A673 (cell line): ENCODE data around the gene DDIAS. TPM values are rescaled to one million over a fixed set of nuclear protein-coding genes. Genes with fewer than 3 reads are reported as not detected.
A peak's percentile ranks its signal among the peaks of the same experiment; 100 is the strongest.
"Not testable (repeated sequence)": the region's sequence is repeated elsewhere in the genome, so short reads cannot be mapped to it uniquely, and the experiment has no call there.

Experiments
- Bru-seq: library from RNA; stranded (reverse); fragments of 400-500 nt; gene quantifications from one replicate; lab custom pipeline; 2021; lab: Mats Ljungman, UMichigan
- BruChase-seq, 2 experiments: library from RNA; stranded (reverse); fragments of 400-500 nt; gene quantifications; one replicate each; lab custom pipeline; 2021; lab: Mats Ljungman, UMichigan
- BruUV-seq: library from RNA; stranded (reverse); fragments of 400-500 nt; replicated peaks from 2 replicates; lab custom pipeline; 2021; lab: Mats Ljungman, UMichigan
- CTCF ChIA-PET: fragments of 300-600 bp; sonication (Branson Sonifier 250); formaldehyde crosslinking; loops from one replicate; lab custom pipeline; 2022; ENCODE audit warnings: antibody characterized with exemption; lab: Charles Lee
- POLR2A ChIA-PET: fragments of 300-600 bp; sonication (Branson Sonifier 250); formaldehyde crosslinking; loops from one replicate; lab custom pipeline; 2022; ENCODE audit warnings: antibody characterized with exemption; ENCODE audit not compliant: low non-redundant PET; lab: Charles Lee
- DNase-seq: peaks from one replicate; pipeline ENCODE4 v3.0.0-alpha.2; 2015; ENCODE audit warnings: low spot score
- H3K27ac ChIP-seq: fragments of 200-600 bp; sonication (generic); 2 replicates; pipeline ENCODE4 v1.5.1; 2016; ENCODE audit warnings: mixed run types, low read depth, mild to moderate bottlenecking, mixed read lengths, antibody characterized with exemption, low read length; ENCODE audit not compliant: poor library complexity, severe bottlenecking
- H3K27me3 ChIP-seq: fragments of 200-600 bp; sonication (generic); replicated peaks from 2 replicates; pipeline ENCODE4 v1.6.1; 2017; ENCODE audit warnings: mixed run types, low read depth, mild to moderate bottlenecking, mixed read lengths, antibody characterized with exemption, low read length; ENCODE audit not compliant: insufficient read depth, poor library complexity
- H3K36me3 ChIP-seq: fragments of 200-600 bp; sonication (generic); 2 replicates; pipeline ENCODE4 v1.6.1; 2016; ENCODE audit warnings: mixed run types, mild to moderate bottlenecking, mixed read lengths, antibody characterized with exemption, low read length; ENCODE audit not compliant: insufficient read depth, poor library complexity, severe bottlenecking
- H3K4me1 ChIP-seq: fragments of 200-600 bp; sonication (generic); 2 replicates; pipeline ENCODE4 v1.6.1; 2017; ENCODE audit warnings: mixed run types, mild to moderate bottlenecking, mixed read lengths, antibody characterized with exemption, low read length; ENCODE audit not compliant: insufficient read depth, poor library complexity, severe bottlenecking
- H3K4me3 ChIP-seq: fragments of 200-600 bp; sonication (generic); 2 replicates; pipeline ENCODE4 v1.5.1; 2016; ENCODE audit warnings: low read depth, mixed run types, mild to moderate bottlenecking, mixed read lengths, low read length; ENCODE audit not compliant: poor library complexity, severe bottlenecking
- H3K9me3 ChIP-seq: fragments of 200-600 bp; sonication (generic); 2 replicates; pipeline ENCODE4 v1.6.1; 2016; ENCODE audit warnings: mixed run types, low read depth, mild to moderate bottlenecking, mixed read lengths, antibody characterized with exemption, low read length; ENCODE audit not compliant: poor library complexity, severe bottlenecking
- EZH2 ChIP-seq: fragments of 200-600 bp; sonication (generic); IDR thresholded peaks from 2 replicates; pipeline ENCODE4 v1.6.1; 2017; ENCODE audit warnings: borderline replicate concordance, low read depth, mild to moderate bottlenecking, mixed read lengths, antibody characterized with exemption, low read length; ENCODE audit not compliant: poor library complexity, severe bottlenecking
- intact Hi-C: fragments of 100-400 bp; cut with micrococcal nuclease; formaldehyde crosslinking; loops from one replicate; pipeline ENCODE4 v1.10.0; 2022; ENCODE audit not compliant: unreplicated experiment
- long read RNA-seq: library from polyadenylated mRNA; stranded (forward); transcript quantifications from one replicate; pipeline ENCODE4 v2.0.0, GENCODE V29; 2022
- total RNA-seq: library from RNA; stranded (reverse); gene quantifications from 2 replicates; pipeline ENCODE4 v1.2.3, GENCODE V29; 2021
- TF ChIP-seq, protein P1 (sequence below): fragments of 300-800, 200-600 bp; sonication (generic); conservative IDR thresholded peaks from 2 replicates; pipeline ENCODE4 v1.5.1; 2017; ENCODE audit warnings: low read depth, mild to moderate bottlenecking, antibody characterized with exemption, low read length, moderate library complexity, mixed read lengths

Gene DDIAS, protein sequence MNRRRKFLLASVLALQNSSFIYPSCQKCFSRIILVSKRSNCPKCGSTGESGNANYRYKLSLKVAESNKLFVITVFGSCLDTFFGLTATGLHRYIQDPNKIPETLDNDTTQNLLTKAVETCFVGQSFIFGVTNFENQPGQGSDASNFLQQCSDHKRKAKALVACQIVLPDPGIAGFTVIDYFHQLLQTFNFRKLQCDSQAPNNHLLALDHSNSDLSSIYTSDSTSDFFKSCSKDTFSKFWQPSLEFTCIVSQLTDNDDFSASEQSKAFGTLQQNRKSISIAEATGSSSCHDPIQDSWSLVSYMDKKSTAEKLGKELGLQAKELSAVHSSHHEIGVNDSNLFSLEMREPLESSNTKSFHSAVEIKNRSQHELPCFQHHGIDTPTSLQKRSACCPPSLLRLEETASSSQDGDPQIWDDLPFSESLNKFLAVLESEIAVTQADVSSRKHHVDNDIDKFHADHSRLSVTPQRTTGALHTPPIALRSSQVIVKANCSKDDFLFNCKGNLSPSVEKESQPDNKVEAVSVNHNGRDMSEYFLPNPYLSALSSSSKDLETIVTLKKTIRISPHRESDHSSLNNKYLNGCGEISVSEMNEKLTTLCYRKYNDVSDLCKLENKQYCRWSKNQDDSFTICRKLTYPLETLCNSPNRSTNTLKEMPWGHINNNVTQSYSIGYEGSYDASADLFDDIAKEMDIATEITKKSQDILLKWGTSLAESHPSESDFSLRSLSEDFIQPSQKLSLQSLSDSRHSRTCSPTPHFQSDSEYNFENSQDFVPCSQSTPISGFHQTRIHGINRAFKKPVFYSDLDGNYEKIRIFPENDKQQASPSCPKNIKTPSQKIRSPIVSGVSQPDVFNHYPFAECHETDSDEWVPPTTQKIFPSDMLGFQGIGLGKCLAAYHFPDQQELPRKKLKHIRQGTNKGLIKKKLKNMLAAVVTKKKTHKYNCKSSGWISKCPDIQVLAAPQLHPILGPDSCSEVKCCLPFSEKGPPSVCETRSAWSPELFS
- 32.1 and 41.5 TPM in 2 replicates for total RNA-seq
- Bru-seq, nascent RNA: percentile 84 among the genes with signal in this experiment
- BruChase-seq, experiment 1, labeled RNA remaining after a 2-hour chase: percentile 86 among the genes with signal in this experiment
- BruChase-seq, experiment 2, labeled RNA remaining after a 6-hour chase: percentile 69 among the genes with signal in this experiment
- long read RNA-seq, transcript DDIAS-202 (5 exons, 607 nt): minor isoform, 18 of 114 reads
- long read RNA-seq, transcript DDIAS-211 (6 exons, 3,533 nt): major isoform, 67 of 114 reads
- long read RNA-seq, partial matches to known transcripts: 7 of 114 reads
- long read RNA-seq, other reads (novel, unspliced or antisense): 18 of 114 reads

DNA sequence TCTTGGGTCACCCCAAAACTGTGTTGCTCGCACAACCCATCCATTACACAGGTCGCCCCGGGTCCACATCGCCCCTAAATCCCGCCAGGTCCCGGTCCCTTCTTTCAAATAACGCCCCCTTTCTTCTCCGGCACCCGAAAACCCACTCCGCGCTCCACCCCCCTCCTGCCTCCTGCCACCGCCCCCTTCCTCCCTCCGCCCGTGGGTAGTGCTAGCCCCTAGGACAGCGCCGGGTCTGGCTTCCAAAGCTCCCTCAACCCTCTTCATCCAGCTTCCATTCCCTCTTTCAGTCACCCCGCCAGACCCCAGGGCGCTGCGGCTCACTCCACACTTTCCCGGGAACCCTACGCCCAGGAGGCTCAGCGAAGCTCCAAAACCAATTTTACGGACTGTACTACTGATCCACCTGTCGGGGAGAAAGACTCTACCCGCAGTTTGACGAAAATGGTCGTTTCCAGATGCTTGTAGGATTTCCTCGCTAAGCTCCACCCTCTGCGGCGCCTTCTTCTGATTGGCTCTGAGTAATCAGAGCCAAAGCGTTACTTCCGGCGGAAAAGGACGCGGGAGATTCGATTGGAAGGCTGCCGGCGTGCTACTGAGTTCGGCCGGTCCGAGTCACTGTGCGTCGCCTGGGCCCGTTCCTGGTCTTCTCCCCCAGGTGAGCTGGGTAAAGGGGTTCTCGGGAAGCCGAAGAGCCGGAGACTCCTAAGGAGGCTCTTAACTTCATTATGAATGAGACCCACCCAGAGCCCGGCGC lies at the start of gene DDIAS:
TSS of gene DDIAS (plus strand) at position 572 of the 757 bp plus-strand sequence. CDS start 13,003 bp downstream, outside the sequence.
- TF ChIP-seq, protein P1, sequence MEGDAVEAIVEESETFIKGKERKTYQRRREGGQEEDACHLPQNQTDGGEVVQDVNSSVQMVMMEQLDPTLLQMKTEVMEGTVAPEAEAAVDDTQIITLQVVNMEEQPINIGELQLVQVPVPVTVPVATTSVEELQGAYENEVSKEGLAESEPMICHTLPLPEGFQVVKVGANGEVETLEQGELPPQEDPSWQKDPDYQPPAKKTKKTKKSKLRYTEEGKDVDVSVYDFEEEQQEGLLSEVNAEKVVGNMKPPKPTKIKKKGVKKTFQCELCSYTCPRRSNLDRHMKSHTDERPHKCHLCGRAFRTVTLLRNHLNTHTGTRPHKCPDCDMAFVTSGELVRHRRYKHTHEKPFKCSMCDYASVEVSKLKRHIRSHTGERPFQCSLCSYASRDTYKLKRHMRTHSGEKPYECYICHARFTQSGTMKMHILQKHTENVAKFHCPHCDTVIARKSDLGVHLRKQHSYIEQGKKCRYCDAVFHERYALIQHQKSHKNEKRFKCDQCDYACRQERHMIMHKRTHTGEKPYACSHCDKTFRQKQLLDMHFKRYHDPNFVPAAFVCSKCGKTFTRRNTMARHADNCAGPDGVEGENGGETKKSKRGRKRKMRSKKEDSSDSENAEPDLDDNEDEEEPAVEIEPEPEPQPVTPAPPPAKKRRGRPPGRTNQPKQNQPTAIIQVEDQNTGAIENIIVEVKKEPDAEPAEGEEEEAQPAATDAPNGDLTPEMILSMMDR: no peak
- Histone ChIP-seq H3K4me1 (peaks cover 24% of the 10 kb centered on the region), H3K36me3 (no peaks in the 10 kb centered on the region), H3K4me3 (peak within 1 kb of the TSS; percentile 65), H3K9me3 (no peaks in the 10 kb centered on the region), H3K27ac (peak within 1 kb of the TSS; percentile 64), H3K27me3 (no peaks in the 10 kb centered on the region)
- POLR2A ChIA-PET: no interaction called here
- CTCF ChIA-PET: interaction anchor here (1.1 to 1.2 kb wide), 3 partner anchors 26 to 206 kb away, joined by 3 to 9 read pairs (median 3); no protein-coding TSS in a partner anchor
- no TSS peak for BruUV-seq
- DNase-seq: peak; percentile 100
- intact Hi-C loops: loop anchor here (2.0 to 10.0 kb wide), 2 partner anchors 255 to 823 kb away; partner anchors contain the start of gene PCF11

DNA sequence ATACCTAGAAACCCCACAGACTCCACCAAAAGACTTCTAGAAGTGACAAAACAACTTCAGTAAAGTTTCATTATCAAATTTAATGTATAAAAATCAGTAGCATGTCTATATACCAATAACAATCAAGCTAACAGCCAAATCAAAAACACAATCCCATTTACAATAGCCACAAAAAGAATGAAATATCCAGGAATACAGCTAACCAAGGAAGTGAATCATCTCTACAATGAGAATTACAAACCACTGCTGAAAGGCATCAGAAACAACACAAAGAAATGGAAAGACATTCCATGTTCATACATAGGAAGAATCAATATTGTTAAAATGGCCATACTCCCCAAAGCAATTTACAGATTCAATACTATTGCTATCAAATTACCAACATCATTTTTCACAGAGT lies 47.3 kb upstream of the DDIAS start:
- POLR2A ChIA-PET: no interaction called here

DNA sequence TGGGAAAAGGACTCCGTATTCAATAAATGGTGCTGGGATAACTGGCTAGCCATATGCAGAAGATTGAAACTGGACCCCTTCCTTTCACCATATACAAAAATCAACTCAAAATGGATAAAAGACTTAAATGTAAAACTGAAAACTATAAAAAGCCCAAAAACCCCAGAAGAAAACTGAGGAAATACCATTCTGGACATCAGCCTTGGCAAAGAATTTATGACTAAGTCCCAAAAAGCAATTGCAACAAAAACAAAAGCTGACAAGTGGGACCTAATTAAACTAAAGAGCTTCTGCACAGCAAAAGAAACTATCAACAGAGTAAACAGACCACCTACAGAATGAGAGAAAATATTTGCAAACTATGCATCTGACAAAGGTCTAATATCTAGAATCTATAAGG lies 46.6 kb upstream of the DDIAS start:
- intact Hi-C loops, POLR2A ChIA-PET, DNase-seq, H3K27ac ChIP-seq, H3K4me3 ChIP-seq, H3K9me3 ChIP-seq, H3K27me3 ChIP-seq, CTCF ChIA-PET, BruUV-seq, H3K36me3 ChIP-seq: not testable (repeated sequence)
- H3K4me1 ChIP-seq: peaks cover 15% of the 10 kb centered on the region

More for the DNA sequence above, 47.3 kb upstream of the DDIAS start:
- no TSS peak for BruUV-seq
- Histone ChIP-seq H3K4me1 (peaks cover 11% of the 10 kb centered on the region), H3K4me3 (no peak overlapping the region), H3K36me3 (no peaks in the 10 kb centered on the region), H3K27ac (no peak overlapping the region), H3K9me3 (no peaks in the 10 kb centered on the region), H3K27me3 (no peaks in the 10 kb centered on the region)
- intact Hi-C loops: no loop called here
- CTCF ChIA-PET: no interaction called here
- TF ChIP-seq, protein P1: no peak
- TF ChIP-seq EZH2: no peak
- DNase-seq: no peak
